ENCODE data around the gene ELF1. TPM values are rescaled to one million over a fixed set of nuclear protein-coding genes. Genes with fewer than 3 reads are reported as not detected.

Gene ELF1
- total RNA-seq, 3 donors from 2014 or later (not counting 1 experiment from before 2014, with no cell fraction given): 174 to 216 (median 193) TPM

DNA sequence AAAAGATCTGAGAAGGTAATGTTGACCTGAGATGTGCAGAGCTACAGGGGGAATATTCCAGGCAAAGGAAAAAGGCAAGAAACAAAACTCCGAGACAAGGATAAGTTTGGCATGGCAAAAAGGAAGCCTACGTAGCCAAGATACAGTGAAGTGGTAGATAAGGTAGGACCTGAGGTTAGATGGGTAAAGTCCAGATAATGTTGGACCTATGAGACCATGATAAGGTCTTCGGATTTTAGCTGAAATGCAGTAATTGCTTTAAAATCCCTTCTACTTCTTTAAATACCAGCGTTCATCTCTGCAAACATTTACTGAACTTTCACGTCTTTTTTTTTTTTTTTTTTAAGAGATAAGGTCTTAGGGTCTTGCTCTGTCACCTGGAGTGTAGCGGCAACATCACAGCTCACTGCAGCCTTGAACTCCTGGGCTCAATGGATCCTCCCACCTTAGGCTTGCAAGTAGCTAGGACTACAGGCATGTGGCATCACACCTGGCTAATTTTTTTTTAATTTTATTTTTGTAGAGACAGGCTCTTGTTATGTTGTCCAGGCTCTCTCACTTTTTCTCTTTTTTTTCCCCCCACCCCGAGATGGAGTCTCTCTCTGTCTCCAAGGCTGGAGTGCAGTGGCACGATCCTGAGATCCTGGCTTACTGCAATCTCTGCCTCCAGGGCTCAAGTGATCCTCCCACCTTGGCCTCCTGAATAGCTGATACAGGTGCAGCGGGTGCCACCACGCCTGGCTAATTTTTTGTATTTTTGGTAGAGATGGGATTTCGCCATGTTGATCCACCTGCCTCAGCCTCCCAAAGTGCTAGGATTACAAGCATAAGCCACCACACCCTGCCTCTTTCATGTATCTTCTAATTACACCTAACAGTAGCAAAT lies 38.0 kb upstream of the ELF1 start:
- H3K4me1 ChIP-seq (ENCODE audit: control insufficient read depth, insufficient read depth, low read length): peaks cover 7% of the 10 kb centered on the region
- WGBS (ENCODE audit: insufficient coverage): 85% methylated on average over 9 of the region's 11 CpGs
- intact Hi-C loops (cut with micrococcal nuclease): no loop called here
- no peak overlapping the region for H3K4me3 ChIP-seq (ENCODE audit: low read length)
- no peaks in the 10 kb centered on the region for H3K9me3 Mint-ChIP-seq
- no peaks in the 10 kb centered on the region for H3K9me3 ChIP-seq (ENCODE audit: control insufficient read depth, insufficient read depth, low read length)
- H3K4me1 Mint-ChIP-seq: peaks cover 20 to 59% of the 10 kb centered on the region in 2 donors
- DNase-seq: no peak
- no peak for ATAC-seq
- no peak overlapping the region for H3K27ac ChIP-seq (ENCODE audit: low read length)
- H3K27ac Mint-ChIP-seq: no peak overlapping the region
- H3K27me3 ChIP-seq (ENCODE audit: control insufficient read depth, insufficient read depth, low read length): no peaks in the 10 kb centered on the region
- no peaks in the 10 kb centered on the region for H3K36me3 Mint-ChIP-seq
- H3K4me3 Mint-ChIP-seq: no peak overlapping the region
- no peaks in the 10 kb centered on the region for H3K27me3 Mint-ChIP-seq (ENCODE audit: low read depth in 2 of 2)
- TF ChIP-seq, protein P1, sequence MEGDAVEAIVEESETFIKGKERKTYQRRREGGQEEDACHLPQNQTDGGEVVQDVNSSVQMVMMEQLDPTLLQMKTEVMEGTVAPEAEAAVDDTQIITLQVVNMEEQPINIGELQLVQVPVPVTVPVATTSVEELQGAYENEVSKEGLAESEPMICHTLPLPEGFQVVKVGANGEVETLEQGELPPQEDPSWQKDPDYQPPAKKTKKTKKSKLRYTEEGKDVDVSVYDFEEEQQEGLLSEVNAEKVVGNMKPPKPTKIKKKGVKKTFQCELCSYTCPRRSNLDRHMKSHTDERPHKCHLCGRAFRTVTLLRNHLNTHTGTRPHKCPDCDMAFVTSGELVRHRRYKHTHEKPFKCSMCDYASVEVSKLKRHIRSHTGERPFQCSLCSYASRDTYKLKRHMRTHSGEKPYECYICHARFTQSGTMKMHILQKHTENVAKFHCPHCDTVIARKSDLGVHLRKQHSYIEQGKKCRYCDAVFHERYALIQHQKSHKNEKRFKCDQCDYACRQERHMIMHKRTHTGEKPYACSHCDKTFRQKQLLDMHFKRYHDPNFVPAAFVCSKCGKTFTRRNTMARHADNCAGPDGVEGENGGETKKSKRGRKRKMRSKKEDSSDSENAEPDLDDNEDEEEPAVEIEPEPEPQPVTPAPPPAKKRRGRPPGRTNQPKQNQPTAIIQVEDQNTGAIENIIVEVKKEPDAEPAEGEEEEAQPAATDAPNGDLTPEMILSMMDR (IDR thresholded peaks at IDR 0.05): no peak
- H3K36me3 ChIP-seq (ENCODE audit: control insufficient read depth, insufficient read depth, low read length): no peaks in the 10 kb centered on the region

DNA sequence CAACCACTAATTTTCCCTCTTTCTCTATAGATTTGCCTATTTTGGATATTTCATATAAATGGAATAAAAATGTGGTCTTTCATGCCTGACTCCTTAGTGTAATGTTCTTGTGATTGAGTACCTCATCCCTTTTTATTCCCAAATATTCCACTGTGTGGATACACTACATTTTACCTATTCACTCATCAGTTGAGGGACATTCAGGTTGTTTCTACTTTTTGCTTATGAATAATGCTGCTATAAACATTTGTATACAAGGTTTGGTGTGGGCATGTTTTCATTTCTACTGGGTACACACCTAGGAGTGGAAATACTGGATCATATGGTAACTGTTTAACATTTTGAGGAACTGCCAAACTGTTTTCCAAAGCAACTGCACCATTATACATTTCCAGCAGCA lies 37.1 kb upstream of the ELF1 start:
- no peaks in the 10 kb centered on the region for H3K27me3 Mint-ChIP-seq (ENCODE audit: low read depth in 2 of 2)
- intact Hi-C loops (cut with micrococcal nuclease): no loop called here
- no peaks in the 10 kb centered on the region for H3K9me3 Mint-ChIP-seq
- H3K4me3 Mint-ChIP-seq: no peak overlapping the region
- peaks cover 7% of the 10 kb centered on the region for H3K4me1 ChIP-seq (ENCODE audit: control insufficient read depth, insufficient read depth, low read length)
- no peak overlapping the region for H3K27ac ChIP-seq (ENCODE audit: low read length)
- no peak for DNase-seq
- no peak overlapping the region for H3K4me3 ChIP-seq (ENCODE audit: low read length)
- H3K36me3 ChIP-seq (ENCODE audit: control insufficient read depth, insufficient read depth, low read length): no peaks in the 10 kb centered on the region
- H3K36me3 Mint-ChIP-seq: no peaks in the 10 kb centered on the region
- TF ChIP-seq, protein P1 (IDR thresholded peaks at IDR 0.05): no peak
- no peaks in the 10 kb centered on the region for H3K9me3 ChIP-seq (ENCODE audit: control insufficient read depth, insufficient read depth, low read length)
- ATAC-seq: no peak
- no peaks in the 10 kb centered on the region for H3K27me3 ChIP-seq (ENCODE audit: control insufficient read depth, insufficient read depth, low read length)
- peaks cover 19 to 54% of the 10 kb centered on the region in 2 donors for H3K4me1 Mint-ChIP-seq
- H3K27ac Mint-ChIP-seq: no peak overlapping the region

DNA sequence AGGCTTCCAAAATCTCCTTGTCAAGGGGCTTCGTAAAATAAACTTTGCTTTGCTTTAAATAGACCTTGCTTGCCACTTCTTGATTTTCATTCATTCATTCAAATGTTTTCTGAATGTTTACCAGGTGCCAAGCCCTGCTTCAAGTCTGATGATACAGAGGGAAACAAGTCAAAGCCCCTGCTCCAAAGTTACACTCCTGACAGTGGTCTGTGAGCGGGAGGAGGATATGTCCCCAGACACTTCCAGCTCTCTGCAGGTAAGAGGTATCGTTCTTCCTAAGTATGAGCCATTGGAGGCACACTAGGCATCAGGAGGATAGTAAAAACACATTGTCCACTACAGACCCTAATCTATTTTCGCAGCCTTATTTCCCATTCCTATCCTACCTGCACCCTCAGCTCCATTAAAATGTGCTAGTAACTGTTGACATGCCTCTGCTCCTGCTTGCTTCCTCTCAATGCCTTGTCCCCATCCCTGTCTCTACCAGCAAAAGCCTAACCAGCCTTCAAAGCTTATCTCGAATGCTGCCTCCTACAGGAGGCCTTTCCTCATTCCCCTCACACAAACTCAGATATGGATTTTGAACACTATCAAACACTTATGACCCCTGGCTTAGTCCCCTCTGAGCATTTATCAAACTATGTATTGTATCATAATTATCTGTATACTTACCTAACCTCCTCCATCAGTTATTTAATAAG lies 36.0 kb upstream of the ELF1 start:
- intact Hi-C loops (cut with micrococcal nuclease): loop anchor here (1.0 to 2.0 kb wide), 2 partner anchors 167 to 1056 kb away; no protein-coding TSS in a partner anchor
- H3K4me3 Mint-ChIP-seq: no peak overlapping the region
- no peaks in the 10 kb centered on the region for H3K9me3 Mint-ChIP-seq
- Histone ChIP-seq H3K27ac (ENCODE audit: low read length) (no peak overlapping the region), H3K36me3 (ENCODE audit: control insufficient read depth, insufficient read depth, low read length) (no peaks in the 10 kb centered on the region), H3K27me3 (ENCODE audit: control insufficient read depth, insufficient read depth, low read length) (no peaks in the 10 kb centered on the region), H3K9me3 (ENCODE audit: control insufficient read depth, insufficient read depth, low read length) (no peaks in the 10 kb centered on the region), H3K4me3 (ENCODE audit: low read length) (no peak overlapping the region), H3K4me1 (ENCODE audit: control insufficient read depth, insufficient read depth, low read length) (peaks cover 7% of the 10 kb centered on the region)
- no peaks in the 10 kb centered on the region for H3K27me3 Mint-ChIP-seq (ENCODE audit: low read depth in 2 of 2)
- no peak for ATAC-seq
- TF ChIP-seq, protein P1 (IDR thresholded peaks at IDR 0.05): no peak
- WGBS (ENCODE audit: insufficient coverage): 89% methylated on average over 5 of the region's 5 CpGs
- H3K36me3 Mint-ChIP-seq: no peaks in the 10 kb centered on the region
- H3K27ac Mint-ChIP-seq: peak overlapping the region in 1 of 2 donors; percentile 31
- H3K4me1 Mint-ChIP-seq: peaks cover 19 to 43% of the 10 kb centered on the region in 2 donors
- peak in 1 of 2 donors; percentile 45 for DNase-seq

Data from natural killer cell (primary cell).